CD4-positive, CD25-positive, alpha-beta regulatory T cell (primary cell): ENCODE measurements around the gene NR1D1. TPM values are rescaled to one million over a fixed set of nuclear protein-coding genes. Genes with fewer than 3 reads are reported as not detected.

ENCODE experiments used
- ATAC-seq, 2 donors: fragments of 150-1000 bp; cut with Tn5 transposase; one replicate each; pipeline ENCODE4 v1.10.0; 2021; ENCODE audit warnings: low read depth in 2 of 2, moderate number of reproducible peaks in 2 of 2, moderate library complexity in 1 of 2
- DNase-seq, 3 donors: peaks; one replicate each; pipeline versions ENCODE4 v3.0.0 to v3.0.0-alpha.2; 2012 to 2022; ENCODE audit warnings: mixed read lengths in 1 of 3
- H3K27ac ChIP-seq: one replicate; pipeline ENCODE4 v1.7.0; 2013; ENCODE audit warnings: mild to moderate bottlenecking, low read length; ENCODE audit not compliant: insufficient read depth, poor library complexity, severe bottlenecking
- H3K27me3 ChIP-seq: one replicate; pipeline ENCODE4 v1.7.0; 2013; ENCODE audit warnings: low read length; ENCODE audit not compliant: control insufficient read depth, insufficient read depth
- H3K36me3 ChIP-seq: one replicate; pipeline ENCODE4 v1.7.0; 2013; ENCODE audit warnings: mild to moderate bottlenecking, low read length, moderate library complexity; ENCODE audit not compliant: control insufficient read depth, insufficient read depth
- H3K4me1 ChIP-seq: 2 replicates; pipeline ENCODE4 v1.7.0; 2013; ENCODE audit warnings: mild to moderate bottlenecking, low read length; ENCODE audit not compliant: insufficient read depth, control insufficient read depth, poor library complexity, severe bottlenecking
- H3K4me3 ChIP-seq: one replicate; pipeline ENCODE4 v1.7.0; 2013; ENCODE audit warnings: low read depth, mild to moderate bottlenecking, low read length, moderate library complexity
- H3K9me3 ChIP-seq, 2 experiments: 1 replicate in 1 of 2; 2 replicates in 1 of 2; pipeline ENCODE4 v1.7.0; 2013; ENCODE audit warnings: low read length in 2 of 2, mild to moderate bottlenecking in 1 of 2, moderate library complexity in 1 of 2; ENCODE audit not compliant: control insufficient read depth in 2 of 2
- H3K27ac Mint-ChIP-seq, 3 donors: one replicate each; pipeline ENCODE4 v1.8.0; 2020 to 2022; ENCODE audit warnings: mild to moderate bottlenecking in 3 of 3, mixed read lengths in 3 of 3, moderate library complexity in 2 of 3
- H3K27me3 Mint-ChIP-seq: one replicate; pipeline ENCODE4 v1.8.0; 2022; ENCODE audit warnings: mild to moderate bottlenecking, mixed read lengths
- H3K36me3 Mint-ChIP-seq: one replicate; pipeline ENCODE4 v1.8.0; 2020; ENCODE audit warnings: mixed read lengths
- H3K4me1 Mint-ChIP-seq, 4 donors: one replicate each; pipeline ENCODE4 v1.8.0; 2020 to 2022; ENCODE audit warnings: mixed read lengths in 4 of 4, mild to moderate bottlenecking in 1 of 4
- H3K4me3 Mint-ChIP-seq, 4 donors: one replicate each; pipeline ENCODE4 v1.8.0; 2020 to 2022; ENCODE audit warnings: mild to moderate bottlenecking in 4 of 4, mixed read lengths in 4 of 4, moderate library complexity in 3 of 4
- H3K9me3 Mint-ChIP-seq, 7 donors: one replicate each; pipeline ENCODE4 v1.8.0; 2020 to 2022; ENCODE audit warnings: mixed read lengths in 7 of 7, mild to moderate bottlenecking in 3 of 7, moderate library complexity in 2 of 7
- polyA plus RNA-seq, 4 donors: library from polyadenylated mRNA; unstranded; fragments of 300-500 nt; fragmentation: Illumina TruSeq; gene quantifications; one replicate each; pipeline ENCODE4 v1.2.3, GENCODE V29; 2021
- total RNA-seq: library from RNA; stranded (reverse); gene quantifications from one replicate; pipeline ENCODE4 v1.2.3, GENCODE V29; 2022

NR1D1 gene
- total and polyA plus RNA-seq, 5 donors from 2014 or later = 4.9 to 29.5 (median 6.7) TPM

DNA sequence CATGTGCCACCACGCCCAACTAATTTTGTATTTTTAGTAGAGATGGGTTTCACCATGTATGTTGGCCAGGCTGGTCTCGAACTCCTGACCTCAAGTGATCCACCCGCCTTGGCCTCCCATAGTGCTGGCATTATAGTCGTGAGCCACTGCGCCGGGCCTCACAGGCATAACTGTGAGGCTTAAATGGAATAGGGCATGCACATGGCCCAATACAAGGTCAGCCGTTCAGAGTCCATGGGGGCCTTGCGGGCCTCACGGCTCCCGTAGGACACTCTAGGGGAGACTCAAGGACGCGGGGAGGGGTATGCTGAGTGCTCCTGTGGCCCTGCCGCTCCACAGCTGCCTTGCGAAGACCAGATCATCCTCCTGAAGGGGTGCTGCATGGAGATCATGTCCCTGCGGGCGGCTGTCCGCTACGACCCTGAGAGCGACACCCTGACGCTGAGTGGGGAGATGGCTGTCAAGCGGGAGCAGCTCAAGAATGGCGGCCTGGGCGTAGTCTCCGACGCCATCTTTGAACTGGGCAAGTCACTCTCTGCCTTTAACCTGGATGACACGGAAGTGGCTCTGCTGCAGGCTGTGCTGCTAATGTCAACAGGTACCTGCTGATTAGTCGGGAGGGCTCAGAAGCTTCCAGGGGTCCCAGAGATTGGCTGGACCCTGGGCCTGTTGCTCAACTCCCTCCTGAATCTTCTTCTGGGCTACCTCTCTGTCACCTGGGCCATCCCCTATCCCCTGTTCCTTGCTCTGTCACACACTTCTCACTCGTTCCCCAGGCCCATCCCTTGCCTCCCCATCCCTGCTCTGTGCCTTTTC, 12.3 kb downstream of the NR1D1 start:
- Histone ChIP-seq H3K36me3 (peaks cover 65% of the 10 kb centered on the region), H3K27ac (no peak overlapping the region), H3K9me3 (no peaks in the 10 kb centered on the region), H3K4me3 (no peak overlapping the region), H3K27me3 (no peaks in the 10 kb centered on the region), H3K4me1 (no peaks in the 10 kb centered on the region)
- H3K4me1 Mint-ChIP-seq = peaks cover 0 to 29% (median 7%) of the 10 kb centered on the region in 4 donors
- peak overlapping the region in 1 of 3 donors; percentile 42 for H3K27ac Mint-ChIP-seq
- H3K9me3 Mint-ChIP-seq = no peaks in the 10 kb centered on the region
- DNase-seq = no peak
- peaks cover 29% of the 10 kb centered on the region for H3K36me3 Mint-ChIP-seq
- H3K27me3 Mint-ChIP-seq = no peaks in the 10 kb centered on the region
- H3K4me3 Mint-ChIP-seq = no peak overlapping the region
- ATAC-seq = no peak

DNA sequence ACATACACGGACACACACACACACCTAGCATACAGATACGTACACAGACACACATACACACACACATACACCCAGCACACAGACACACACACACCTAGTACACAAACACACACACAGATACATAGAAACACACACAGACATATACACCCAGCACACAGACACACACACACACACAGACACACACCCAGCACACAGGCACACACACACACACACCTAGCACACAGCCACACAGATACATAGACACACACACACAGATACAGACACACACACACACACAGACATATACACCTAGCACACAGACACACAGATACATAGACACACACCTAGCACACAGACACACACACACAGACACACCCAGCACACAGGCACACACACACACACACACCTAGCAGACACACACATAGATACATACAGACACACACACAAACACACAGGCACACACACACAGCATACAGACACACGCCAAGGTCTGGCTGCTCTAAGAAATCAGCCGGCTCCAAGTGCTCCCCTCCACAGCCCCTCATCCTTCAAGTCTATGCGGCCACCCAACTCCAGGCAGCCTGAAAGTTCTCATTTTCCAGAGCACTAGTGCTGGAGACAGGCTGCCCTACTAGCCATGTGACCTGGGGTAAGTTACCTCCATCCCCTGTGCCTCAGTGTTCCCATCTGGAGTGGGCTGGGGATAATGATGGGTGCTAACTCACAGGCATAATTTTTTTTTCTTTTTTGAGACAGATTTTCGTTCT, 13.2 kb downstream of the NR1D1 start:
- Histone ChIP-seq H3K36me3 (peaks cover 59% of the 10 kb centered on the region), H3K9me3 (no peaks in the 10 kb centered on the region), H3K27ac (no peak overlapping the region), H3K27me3 (no peaks in the 10 kb centered on the region), H3K4me1 (no peaks in the 10 kb centered on the region), H3K4me3 (no peak overlapping the region)
- peaks cover 0 to 29% (median 7%) of the 10 kb centered on the region in 4 donors for H3K4me1 Mint-ChIP-seq
- no peak for DNase-seq
- peak overlapping the region; percentile 0 to 70 (median 22) for H3K27ac Mint-ChIP-seq
- no peak overlapping the region for H3K4me3 Mint-ChIP-seq
- H3K9me3 Mint-ChIP-seq = no peaks in the 10 kb centered on the region
- peaks cover 29% of the 10 kb centered on the region for H3K36me3 Mint-ChIP-seq
- no peaks in the 10 kb centered on the region for H3K27me3 Mint-ChIP-seq
- ATAC-seq = no peak

GRCh38 chr17:40086150-40087044, 14.0 kb downstream of the NR1D1 start:
- Mint-ChIP-seq H3K36me3 (peaks cover 29% of the 10 kb centered on the region), H3K27ac (peak overlapping the region in 2 of 3 donors; percentile 0 to 59), H3K4me1 (peaks cover 0 to 27% (median 7%) of the 10 kb centered on the region in 4 donors), H3K27me3 (no peaks in the 10 kb centered on the region), H3K4me3 (no peak overlapping the region), H3K9me3 (no peaks in the 10 kb centered on the region)
- Histone ChIP-seq H3K4me1 (no peaks in the 10 kb centered on the region), H3K36me3 (peaks cover 59% of the 10 kb centered on the region), H3K9me3 (no peaks in the 10 kb centered on the region), H3K4me3 (no peak overlapping the region), H3K27me3 (no peaks in the 10 kb centered on the region), H3K27ac (no peak overlapping the region)
- DNase-seq (peak; percentile 49 to 53 (median 52)), ATAC-seq (peak in 1 of 2 donors; percentile 53)

DNA sequence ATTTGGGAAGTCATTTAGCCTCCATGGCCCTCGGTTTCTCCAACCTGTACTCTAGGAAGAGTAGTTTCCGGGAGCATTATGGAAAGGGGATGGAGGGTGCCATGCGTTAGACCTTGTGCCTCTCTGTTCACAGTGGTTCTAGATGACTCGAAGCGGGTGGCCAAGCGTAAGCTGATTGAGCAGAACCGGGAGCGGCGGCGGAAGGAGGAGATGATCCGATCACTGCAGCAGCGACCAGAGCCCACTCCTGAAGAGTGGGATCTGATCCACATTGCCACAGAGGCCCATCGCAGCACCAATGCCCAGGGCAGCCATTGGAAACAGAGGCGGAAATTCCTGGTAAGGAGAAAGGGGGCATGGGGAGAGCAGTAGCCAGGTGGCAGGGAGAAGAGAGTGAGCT, 15.9 kb downstream of the NR1D1 start:
- ATAC-seq (no peak), DNase-seq (no peak)
- Mint-ChIP-seq H3K9me3 (no peaks in the 10 kb centered on the region), H3K4me3 (no peak overlapping the region), H3K4me1 (peaks cover 0 to 16% (median 4%) of the 10 kb centered on the region in 4 donors), H3K27ac (peak overlapping the region in 1 of 3 donors; percentile 69), H3K36me3 (peaks cover 30% of the 10 kb centered on the region), H3K27me3 (no peaks in the 10 kb centered on the region)
- Histone ChIP-seq H3K27ac (no peak overlapping the region), H3K4me1 (no peaks in the 10 kb centered on the region), H3K27me3 (no peaks in the 10 kb centered on the region), H3K4me3 (no peak overlapping the region), H3K9me3 (no peaks in the 10 kb centered on the region), H3K36me3 (peaks cover 53% of the 10 kb centered on the region)

DNA sequence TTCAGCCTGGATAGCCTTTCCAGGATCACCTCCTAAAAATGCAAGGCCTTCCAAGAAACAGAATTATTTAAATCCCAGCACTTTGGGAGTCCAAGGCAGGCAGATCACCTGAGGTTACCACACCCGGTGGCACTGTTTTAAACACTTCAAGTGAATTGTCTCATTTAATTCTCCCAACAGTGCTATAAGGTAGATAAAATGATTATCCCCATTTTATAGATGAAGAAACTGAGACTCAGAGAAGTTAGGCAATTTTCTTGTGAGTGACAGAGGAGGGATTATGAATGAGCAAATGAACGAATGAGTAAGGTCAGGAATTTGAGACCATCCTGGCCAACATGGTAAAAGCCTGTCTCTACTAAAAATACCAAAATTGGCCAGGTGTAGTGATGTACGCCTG, 20.8 kb downstream of the NR1D1 start:
- H3K4me1 Mint-ChIP-seq = peaks cover 9 to 30% (median 17%) of the 10 kb centered on the region in 4 donors
- Histone ChIP-seq H3K27ac (no peak overlapping the region), H3K36me3 (peaks cover 37% of the 10 kb centered on the region), H3K4me3 (no peak overlapping the region), H3K27me3 (no peaks in the 10 kb centered on the region), H3K9me3 (no peaks in the 10 kb centered on the region), H3K4me1 (peaks cover 15% of the 10 kb centered on the region)
- H3K36me3 Mint-ChIP-seq = peaks cover 30% of the 10 kb centered on the region
- no peak overlapping the region for H3K4me3 Mint-ChIP-seq
- H3K27ac Mint-ChIP-seq = no peak overlapping the region
- DNase-seq (no peak), ATAC-seq (no peak)
- H3K9me3 Mint-ChIP-seq = no peaks in the 10 kb centered on the region
- H3K27me3 Mint-ChIP-seq = no peaks in the 10 kb centered on the region

- H3K27me3 ChIP-seq = no peaks in the 10 kb centered on the region
- H3K27ac Mint-ChIP-seq = no peak overlapping the region
- H3K36me3 Mint-ChIP-seq = peaks cover 19% of the 10 kb centered on the region
- ATAC-seq = no peak
- H3K27me3 Mint-ChIP-seq = no peaks in the 10 kb centered on the region
- peaks cover 26% of the 10 kb centered on the region for H3K36me3 ChIP-seq
- H3K9me3 Mint-ChIP-seq = no peaks in the 10 kb centered on the region
- no peak for DNase-seq
- H3K9me3 ChIP-seq = no peaks in the 10 kb centered on the region
- H3K4me3 Mint-ChIP-seq = peak overlapping the region in 1 of 4 donors; percentile 15
- H3K4me3 ChIP-seq = no peak overlapping the region
- peaks cover 9 to 46% (median 23%) of the 10 kb centered on the region in 4 donors for H3K4me1 Mint-ChIP-seq
- no peak overlapping the region for H3K27ac ChIP-seq
- peaks cover 20% of the 10 kb centered on the region for H3K4me1 ChIP-seq
Observed at GRCh38 chr17:40076591-40076990, 23.8 kb downstream of the NR1D1 start.

DNA sequence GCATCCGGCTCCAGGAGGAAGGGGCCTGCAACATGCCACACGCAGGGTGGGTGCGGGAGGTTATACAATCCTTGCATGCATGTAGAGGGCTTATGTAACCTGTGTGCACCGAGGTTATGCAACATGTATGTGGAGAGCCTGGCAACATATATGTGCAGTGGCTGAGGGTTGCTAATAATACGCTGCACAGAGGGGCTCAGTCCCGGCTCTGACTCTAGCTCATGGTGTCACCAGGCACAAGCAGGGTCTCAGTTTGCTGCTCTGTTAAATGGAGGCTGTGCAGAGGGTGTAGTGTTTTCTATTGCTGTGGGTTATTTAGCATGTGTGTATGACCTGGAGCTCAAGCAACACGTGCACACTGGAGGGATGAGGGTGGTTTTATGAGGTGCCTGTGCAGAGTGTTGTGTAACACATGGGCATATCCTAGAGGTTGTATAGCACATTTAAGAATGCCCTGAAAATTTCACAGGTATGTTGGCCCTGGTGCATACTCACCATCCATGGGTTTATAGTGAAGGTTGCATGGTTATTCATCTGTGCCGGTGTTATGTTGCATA, 24.4 kb downstream of the NR1D1 start:
- H3K9me3 ChIP-seq = no peaks in the 10 kb centered on the region
- Mint-ChIP-seq H3K4me3 (peak overlapping the region; percentile 16 to 76 (median 58)), H3K27me3 (no peaks in the 10 kb centered on the region), H3K9me3 (no peaks in the 10 kb centered on the region), H3K27ac (peak overlapping the region; percentile 48 to 86 (median 73)), H3K4me1 (peaks cover 9 to 51% (median 23%) of the 10 kb centered on the region in 4 donors), H3K36me3 (peaks cover 18% of the 10 kb centered on the region)
- H3K4me1 ChIP-seq = peaks cover 26% of the 10 kb centered on the region
- no peak for ATAC-seq
- H3K36me3 ChIP-seq = peaks cover 24% of the 10 kb centered on the region
- H3K27me3 ChIP-seq = no peaks in the 10 kb centered on the region
- no peak overlapping the region for H3K27ac ChIP-seq
- DNase-seq = no peak
- H3K4me3 ChIP-seq = no peak overlapping the region
